ENCODE results near the gene HRCT1.

DNA sequence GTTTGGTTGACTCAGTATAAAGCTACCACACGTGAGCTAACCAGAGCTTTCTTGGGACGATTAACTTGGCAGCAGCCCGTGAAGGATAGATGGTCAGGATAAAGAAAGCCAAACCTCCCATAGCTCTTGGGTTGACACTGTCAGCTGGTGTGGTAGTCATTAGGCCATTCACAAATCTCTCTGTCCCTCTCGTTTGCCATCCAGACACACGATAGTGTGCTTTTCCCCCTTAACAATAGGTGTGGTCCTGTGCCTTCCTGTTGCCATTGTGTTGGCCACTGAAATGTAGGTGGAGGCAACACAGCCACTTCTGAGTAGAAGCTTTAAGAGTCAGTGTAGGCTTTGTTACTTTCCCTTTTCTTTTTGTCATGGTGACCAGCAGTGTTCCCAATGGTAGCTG lies 47.5 kb upstream of the HRCT1 start:
- TF ChIP-seq, protein P1, sequence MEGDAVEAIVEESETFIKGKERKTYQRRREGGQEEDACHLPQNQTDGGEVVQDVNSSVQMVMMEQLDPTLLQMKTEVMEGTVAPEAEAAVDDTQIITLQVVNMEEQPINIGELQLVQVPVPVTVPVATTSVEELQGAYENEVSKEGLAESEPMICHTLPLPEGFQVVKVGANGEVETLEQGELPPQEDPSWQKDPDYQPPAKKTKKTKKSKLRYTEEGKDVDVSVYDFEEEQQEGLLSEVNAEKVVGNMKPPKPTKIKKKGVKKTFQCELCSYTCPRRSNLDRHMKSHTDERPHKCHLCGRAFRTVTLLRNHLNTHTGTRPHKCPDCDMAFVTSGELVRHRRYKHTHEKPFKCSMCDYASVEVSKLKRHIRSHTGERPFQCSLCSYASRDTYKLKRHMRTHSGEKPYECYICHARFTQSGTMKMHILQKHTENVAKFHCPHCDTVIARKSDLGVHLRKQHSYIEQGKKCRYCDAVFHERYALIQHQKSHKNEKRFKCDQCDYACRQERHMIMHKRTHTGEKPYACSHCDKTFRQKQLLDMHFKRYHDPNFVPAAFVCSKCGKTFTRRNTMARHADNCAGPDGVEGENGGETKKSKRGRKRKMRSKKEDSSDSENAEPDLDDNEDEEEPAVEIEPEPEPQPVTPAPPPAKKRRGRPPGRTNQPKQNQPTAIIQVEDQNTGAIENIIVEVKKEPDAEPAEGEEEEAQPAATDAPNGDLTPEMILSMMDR (IDR thresholded peaks at IDR 0.05 in 2 of 3, conservative IDR thresholded peaks at IDR 0.05 in 1 of 3; ENCODE audit: borderline replicate concordance in 1 of 3, insufficient read depth in 1 of 3, low read depth in 2 of 3, low read length in 2 of 3): no peak
- TF ChIP-seq, protein P2, sequence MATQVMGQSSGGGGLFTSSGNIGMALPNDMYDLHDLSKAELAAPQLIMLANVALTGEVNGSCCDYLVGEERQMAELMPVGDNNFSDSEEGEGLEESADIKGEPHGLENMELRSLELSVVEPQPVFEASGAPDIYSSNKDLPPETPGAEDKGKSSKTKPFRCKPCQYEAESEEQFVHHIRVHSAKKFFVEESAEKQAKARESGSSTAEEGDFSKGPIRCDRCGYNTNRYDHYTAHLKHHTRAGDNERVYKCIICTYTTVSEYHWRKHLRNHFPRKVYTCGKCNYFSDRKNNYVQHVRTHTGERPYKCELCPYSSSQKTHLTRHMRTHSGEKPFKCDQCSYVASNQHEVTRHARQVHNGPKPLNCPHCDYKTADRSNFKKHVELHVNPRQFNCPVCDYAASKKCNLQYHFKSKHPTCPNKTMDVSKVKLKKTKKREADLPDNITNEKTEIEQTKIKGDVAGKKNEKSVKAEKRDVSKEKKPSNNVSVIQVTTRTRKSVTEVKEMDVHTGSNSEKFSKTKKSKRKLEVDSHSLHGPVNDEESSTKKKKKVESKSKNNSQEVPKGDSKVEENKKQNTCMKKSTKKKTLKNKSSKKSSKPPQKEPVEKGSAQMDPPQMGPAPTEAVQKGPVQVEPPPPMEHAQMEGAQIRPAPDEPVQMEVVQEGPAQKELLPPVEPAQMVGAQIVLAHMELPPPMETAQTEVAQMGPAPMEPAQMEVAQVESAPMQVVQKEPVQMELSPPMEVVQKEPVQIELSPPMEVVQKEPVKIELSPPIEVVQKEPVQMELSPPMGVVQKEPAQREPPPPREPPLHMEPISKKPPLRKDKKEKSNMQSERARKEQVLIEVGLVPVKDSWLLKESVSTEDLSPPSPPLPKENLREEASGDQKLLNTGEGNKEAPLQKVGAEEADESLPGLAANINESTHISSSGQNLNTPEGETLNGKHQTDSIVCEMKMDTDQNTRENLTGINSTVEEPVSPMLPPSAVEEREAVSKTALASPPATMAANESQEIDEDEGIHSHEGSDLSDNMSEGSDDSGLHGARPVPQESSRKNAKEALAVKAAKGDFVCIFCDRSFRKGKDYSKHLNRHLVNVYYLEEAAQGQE (IDR thresholded peaks at IDR 0.05; ENCODE audit: low read depth): no peak
- TF ChIP-seq EGR1 (IDR thresholded peaks at IDR 0.05; ENCODE audit: low read depth) (no peak), POLR2AphosphoS5 (IDR thresholded peaks at IDR 0.05; ENCODE audit: low read depth, low read length) (no peak), EZH2 (IDR thresholded peaks at IDR 0.05) (no peak), ELF1 (IDR thresholded peaks at IDR 0.05; ENCODE audit: borderline replicate concordance, low read depth) (no peak), POLR2A (IDR thresholded peaks at IDR 0.05; ENCODE audit: borderline replicate concordance, extremely low read depth, insufficient read depth, insufficient read length) (no peak), SRF (IDR thresholded peaks at IDR 0.05; ENCODE audit: low read depth) (no peak), RAD21 (IDR thresholded peaks at IDR 0.05; ENCODE audit: low read depth) (no peak), YY1 (IDR thresholded peaks at IDR 0.05; ENCODE audit: extremely low read depth, insufficient replicate concordance, low read depth, low read length) (no peak), ZNF274 (IDR thresholded peaks at IDR 0.05; ENCODE audit: low read depth, low read length) (no peak)

All from HCT116 (cell line).